ENCODE measurements around the gene PIMREG. TPM values are rescaled to one million over a fixed set of nuclear protein-coding genes. Genes with fewer than 3 reads are reported as not detected.

The PIMREG gene
- total RNA-seq, 1 experiment from 2014 or later: 28.3 TPM

DNA sequence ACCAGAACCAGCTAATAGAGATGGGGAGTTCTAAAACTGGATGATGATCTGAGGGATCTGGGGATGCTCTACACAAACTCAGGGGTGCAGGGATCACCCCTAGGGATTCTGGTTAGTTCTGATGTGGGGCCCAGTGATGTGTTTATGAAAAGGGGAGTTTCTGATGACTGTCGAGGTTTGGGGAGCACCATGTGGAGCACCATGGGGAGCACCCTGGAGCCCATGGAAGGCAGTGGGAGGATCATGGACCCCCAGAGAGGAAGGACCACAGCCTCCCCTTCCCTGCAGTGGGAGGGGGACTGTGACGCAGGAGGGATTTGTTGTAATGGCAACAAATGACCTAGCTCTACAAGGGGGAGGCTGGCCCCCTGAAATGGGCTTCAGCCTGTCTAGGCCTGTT is 18.4 kb downstream of the PIMREG start:
- no peaks in the 10 kb centered on the region for H3K36me3 Mint-ChIP-seq (ENCODE audit: insufficient read depth, unreplicated experiment)
- H3K4me3 Mint-ChIP-seq (ENCODE audit: low read depth, unreplicated experiment): no peak overlapping the region
- TF ChIP-seq, protein P1, sequence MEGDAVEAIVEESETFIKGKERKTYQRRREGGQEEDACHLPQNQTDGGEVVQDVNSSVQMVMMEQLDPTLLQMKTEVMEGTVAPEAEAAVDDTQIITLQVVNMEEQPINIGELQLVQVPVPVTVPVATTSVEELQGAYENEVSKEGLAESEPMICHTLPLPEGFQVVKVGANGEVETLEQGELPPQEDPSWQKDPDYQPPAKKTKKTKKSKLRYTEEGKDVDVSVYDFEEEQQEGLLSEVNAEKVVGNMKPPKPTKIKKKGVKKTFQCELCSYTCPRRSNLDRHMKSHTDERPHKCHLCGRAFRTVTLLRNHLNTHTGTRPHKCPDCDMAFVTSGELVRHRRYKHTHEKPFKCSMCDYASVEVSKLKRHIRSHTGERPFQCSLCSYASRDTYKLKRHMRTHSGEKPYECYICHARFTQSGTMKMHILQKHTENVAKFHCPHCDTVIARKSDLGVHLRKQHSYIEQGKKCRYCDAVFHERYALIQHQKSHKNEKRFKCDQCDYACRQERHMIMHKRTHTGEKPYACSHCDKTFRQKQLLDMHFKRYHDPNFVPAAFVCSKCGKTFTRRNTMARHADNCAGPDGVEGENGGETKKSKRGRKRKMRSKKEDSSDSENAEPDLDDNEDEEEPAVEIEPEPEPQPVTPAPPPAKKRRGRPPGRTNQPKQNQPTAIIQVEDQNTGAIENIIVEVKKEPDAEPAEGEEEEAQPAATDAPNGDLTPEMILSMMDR (IDR thresholded peaks at IDR 0.05; ENCODE audit: unreplicated experiment): no peak
- intact Hi-C loops (cut with micrococcal nuclease; ENCODE audit: unreplicated experiment): no loop called here
- no TSS peak for BruUV-seq (replicated peaks)
- no peaks in the 10 kb centered on the region for H3K27me3 Mint-ChIP-seq (ENCODE audit: unreplicated experiment)
- CTCF ChIA-PET: no interaction called here
- no peaks in the 10 kb centered on the region for H3K4me1 Mint-ChIP-seq (ENCODE audit: low read depth, unreplicated experiment)
- H3K9me3 Mint-ChIP-seq (ENCODE audit: low read depth, unreplicated experiment): no peaks in the 10 kb centered on the region
- no peak overlapping the region for H3K27ac Mint-ChIP-seq (ENCODE audit: unreplicated experiment)
- DNase-seq: no peak

DNA sequence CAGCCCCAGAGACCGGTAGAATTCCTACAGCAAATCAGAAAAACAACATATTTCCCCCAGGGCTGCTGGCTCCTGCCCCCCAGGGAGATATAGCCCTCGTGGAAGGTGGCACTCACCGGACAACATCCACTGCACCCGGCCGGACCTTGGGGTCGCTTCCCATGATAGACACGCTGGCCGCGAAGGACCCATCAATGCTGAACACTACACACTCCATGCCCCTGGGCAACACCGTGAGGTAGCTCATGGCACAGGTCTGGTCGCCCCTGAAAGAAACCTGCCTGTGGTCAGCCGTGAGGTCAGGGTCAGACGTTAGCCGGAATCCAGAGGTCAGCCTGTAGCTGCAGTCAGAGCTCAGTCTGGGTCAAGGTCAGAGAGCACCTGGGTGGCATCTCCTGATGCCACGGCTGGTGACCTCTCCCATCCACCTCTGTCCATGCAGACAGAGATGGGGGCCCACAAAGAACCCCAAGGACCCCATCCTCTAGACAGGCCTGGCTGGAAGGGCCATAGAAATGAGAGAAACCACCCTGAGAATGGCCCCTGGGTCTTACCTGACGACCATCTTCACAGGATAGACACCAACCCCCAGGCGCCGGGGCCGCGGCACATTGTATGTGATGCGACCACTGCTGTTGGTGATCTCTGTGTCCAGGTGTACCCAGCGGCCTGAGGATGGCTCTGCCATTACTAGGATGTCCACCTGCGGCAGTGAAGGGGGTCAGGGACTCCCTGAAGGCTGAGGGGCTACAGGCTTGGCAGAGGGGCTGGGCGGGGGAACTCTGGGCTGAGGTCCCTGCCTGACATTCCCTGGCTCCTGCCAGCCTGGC is 19.6 kb downstream of the PIMREG start:
- H3K36me3 Mint-ChIP-seq (ENCODE audit: insufficient read depth, unreplicated experiment): no peaks in the 10 kb centered on the region
- TF ChIP-seq, protein P1 (IDR thresholded peaks at IDR 0.05; ENCODE audit: unreplicated experiment): no peak
- no peaks in the 10 kb centered on the region for H3K9me3 Mint-ChIP-seq (ENCODE audit: low read depth, unreplicated experiment)
- H3K27ac Mint-ChIP-seq (ENCODE audit: unreplicated experiment): no peak overlapping the region
- BruUV-seq (replicated peaks): no TSS peak
- no peak for DNase-seq
- intact Hi-C loops (cut with micrococcal nuclease; ENCODE audit: unreplicated experiment): no loop called here
- H3K4me3 Mint-ChIP-seq (ENCODE audit: low read depth, unreplicated experiment): no peak overlapping the region
- CTCF ChIA-PET: no interaction called here
- H3K4me1 Mint-ChIP-seq (ENCODE audit: low read depth, unreplicated experiment): no peaks in the 10 kb centered on the region
- H3K27me3 Mint-ChIP-seq (ENCODE audit: unreplicated experiment): no peaks in the 10 kb centered on the region

DNA sequence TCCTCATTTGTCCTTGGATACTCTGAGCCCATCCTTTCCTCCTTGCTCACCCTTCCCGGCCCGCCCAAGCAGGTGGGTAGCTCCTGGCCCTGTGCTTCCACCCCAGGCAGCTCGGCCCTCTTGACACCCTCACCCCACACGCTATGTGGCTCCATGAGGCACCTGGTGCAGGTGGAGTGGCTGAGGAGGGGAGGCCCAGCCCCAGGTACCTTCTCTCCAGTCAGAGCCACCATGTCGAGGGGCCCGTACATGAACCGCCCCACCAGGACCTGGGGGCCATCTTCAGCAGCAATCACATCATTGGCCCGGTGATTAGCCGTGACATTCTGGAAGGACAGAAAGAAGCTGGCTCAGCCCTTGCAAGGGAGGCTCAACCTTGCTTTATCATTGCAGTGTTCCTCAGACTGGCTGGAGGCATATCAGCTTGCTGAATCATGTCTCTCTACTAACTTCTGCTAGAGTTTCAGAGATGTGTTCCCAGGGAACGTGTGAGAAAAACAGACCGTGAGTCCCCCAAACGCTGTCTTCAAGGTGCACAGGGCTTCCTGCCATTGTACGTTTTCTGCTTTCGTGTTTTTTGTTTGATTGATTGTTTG is 20.3 kb downstream of the PIMREG start:
- Mint-ChIP-seq H3K9me3 (ENCODE audit: low read depth, unreplicated experiment) (no peaks in the 10 kb centered on the region), H3K4me1 (ENCODE audit: low read depth, unreplicated experiment) (no peaks in the 10 kb centered on the region), H3K27me3 (ENCODE audit: unreplicated experiment) (no peaks in the 10 kb centered on the region), H3K27ac (ENCODE audit: unreplicated experiment) (no peak overlapping the region), H3K4me3 (ENCODE audit: low read depth, unreplicated experiment) (no peak overlapping the region), H3K36me3 (ENCODE audit: insufficient read depth, unreplicated experiment) (no peaks in the 10 kb centered on the region)
- BruUV-seq (replicated peaks): no TSS peak
- TF ChIP-seq, protein P1 (IDR thresholded peaks at IDR 0.05; ENCODE audit: unreplicated experiment): no peak
- no peak for DNase-seq
- intact Hi-C loops (cut with micrococcal nuclease; ENCODE audit: unreplicated experiment): no loop called here
- CTCF ChIA-PET: no interaction called here

DNA sequence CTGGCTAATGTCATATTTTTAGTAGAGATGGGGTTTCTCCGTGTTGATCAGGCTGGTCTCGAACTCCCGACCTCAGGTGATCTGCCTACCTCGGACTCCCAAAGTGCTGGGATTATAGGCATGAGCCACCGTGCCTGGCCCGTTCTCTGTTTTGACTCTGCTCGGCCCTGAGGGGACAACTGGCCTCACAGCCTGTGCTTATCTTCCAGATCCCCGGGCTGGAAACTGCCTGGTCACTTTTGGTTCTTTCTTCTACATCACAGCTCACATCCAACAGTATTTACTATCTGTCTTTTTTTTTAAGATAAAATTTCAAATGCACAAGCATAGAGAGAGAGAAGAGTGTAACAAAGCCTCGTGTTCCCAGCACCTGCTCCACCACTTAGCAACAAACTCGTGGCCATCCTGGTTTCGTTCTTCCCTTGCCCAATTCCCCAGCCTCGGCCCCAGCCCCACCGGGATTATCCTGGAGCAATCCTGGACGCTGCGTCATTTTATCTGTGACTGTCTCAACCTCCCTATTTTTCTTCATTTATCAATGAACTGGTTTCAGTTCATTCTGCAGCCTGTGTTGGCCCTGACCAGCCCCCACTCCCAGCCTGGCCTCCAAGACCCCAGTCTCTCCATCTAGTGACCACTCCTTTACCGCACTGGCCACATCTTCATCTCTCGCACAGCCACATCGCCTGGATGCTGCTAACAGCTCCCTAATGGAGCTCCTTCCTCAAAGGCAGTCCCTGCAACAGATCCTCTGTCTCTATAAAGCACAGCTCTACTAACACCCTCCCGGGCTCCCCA is 21.1 kb downstream of the PIMREG start:
- CTCF ChIA-PET: interaction anchor here (0.6 kb wide), 2 partner anchors 100 to 1385 kb away, joined by 3 to 5 read pairs; no protein-coding TSS in a partner anchor
- TF ChIP-seq, protein P1 (IDR thresholded peaks at IDR 0.05; ENCODE audit: unreplicated experiment): no peak
- no peaks in the 10 kb centered on the region for H3K27me3 Mint-ChIP-seq (ENCODE audit: unreplicated experiment)
- no peak for DNase-seq
- BruUV-seq (replicated peaks): no TSS peak
- intact Hi-C loops (cut with micrococcal nuclease; ENCODE audit: unreplicated experiment): no loop called here
- H3K27ac Mint-ChIP-seq (ENCODE audit: unreplicated experiment): no peak overlapping the region
- H3K4me3 Mint-ChIP-seq (ENCODE audit: low read depth, unreplicated experiment): no peak overlapping the region
- H3K9me3 Mint-ChIP-seq (ENCODE audit: low read depth, unreplicated experiment): no peaks in the 10 kb centered on the region
- no peaks in the 10 kb centered on the region for H3K4me1 Mint-ChIP-seq (ENCODE audit: low read depth, unreplicated experiment)
- no peaks in the 10 kb centered on the region for H3K36me3 Mint-ChIP-seq (ENCODE audit: insufficient read depth, unreplicated experiment)

Data from Calu3 (cell line).